Kidney epithelial cell (primary cell): ENCODE data around the gene ATXN1. TPM values are rescaled to one million over a fixed set of nuclear protein-coding genes. Genes with fewer than 3 reads are reported as not detected.

Experiments used
- DNase-seq: peaks from one replicate; pipeline ENCODE4 v3.0.0-alpha.2; 2010; ENCODE audit warnings: low read depth
- H3K27me3 ChIP-seq: 2 replicates; pipeline ENCODE4 v1.6.0; 2011; ENCODE audit warnings: low read length; ENCODE audit not compliant: control insufficient read depth, insufficient read depth
- H3K36me3 ChIP-seq: 2 replicates; pipeline ENCODE4 v1.5.1; 2011; ENCODE audit warnings: low read length; ENCODE audit not compliant: control insufficient read depth, insufficient read depth
- H3K4me3 ChIP-seq: 2 replicates; pipeline ENCODE4 v1.5.1; 2011; ENCODE audit warnings: low read depth, mild to moderate bottlenecking, control low read depth, low read length
- CTCF ChIP-seq: IDR thresholded peaks from 2 replicates; pipeline ENCODE4 v1.5.1; 2011; ENCODE audit warnings: mild to moderate bottlenecking, moderate library complexity, low read length, control low read depth, inconsistent platforms; ENCODE audit not compliant: insufficient read depth, poor library complexity, severe bottlenecking
- total RNA-seq: library from RNA; depleted of rRNA; stranded (reverse); fragments of >200 nt; gene quantifications from 2 replicates; pipeline ENCODE4 v1.2.3, GENCODE V29; 2015

Gene ATXN1
- total RNA-seq, 1 donor from 2014 or later = 12.5 TPM

GRCh38 chr6:16570221-16570553, 191.1 kb downstream of the ATXN1 start:
- no peaks in the 10 kb centered on the region for H3K27me3 ChIP-seq
- H3K36me3 ChIP-seq = no peaks in the 10 kb centered on the region
- H3K4me3 ChIP-seq = no peak overlapping the region
- TF ChIP-seq CTCF = no peak
- DNase-seq = no peak

- H3K4me3 ChIP-seq = no peak overlapping the region
- no peaks in the 10 kb centered on the region for H3K27me3 ChIP-seq
- no peaks in the 10 kb centered on the region for H3K36me3 ChIP-seq
- no peak for DNase-seq
- no peak for TF ChIP-seq CTCF
Observed at GRCh38 chr6:16568128-16568527, 193.1 kb downstream of the ATXN1 start.

GRCh38 chr6:16567071-16567470, 194.2 kb downstream of the ATXN1 start:
- no peak for DNase-seq
- no peaks in the 10 kb centered on the region for H3K27me3 ChIP-seq
- no peak overlapping the region for H3K4me3 ChIP-seq
- no peaks in the 10 kb centered on the region for H3K36me3 ChIP-seq
- no peak for TF ChIP-seq CTCF

GRCh38 chr6:16564436-16564835, 196.8 kb downstream of the ATXN1 start:
- Histone ChIP-seq H3K27me3 (no peaks in the 10 kb centered on the region), H3K4me3 (no peak overlapping the region), H3K36me3 (no peaks in the 10 kb centered on the region)
- no peak for TF ChIP-seq CTCF
- DNase-seq = no peak

- Histone ChIP-seq H3K36me3 (no peaks in the 10 kb centered on the region), H3K27me3 (no peaks in the 10 kb centered on the region), H3K4me3 (no peak overlapping the region)
- TF ChIP-seq CTCF = no peak
- DNase-seq = no peak
Observed at GRCh38 chr6:16563628-16564240, 197.5 kb downstream of the ATXN1 start.

- TF ChIP-seq CTCF = no peak
- Histone ChIP-seq H3K4me3 (no peak overlapping the region), H3K36me3 (no peaks in the 10 kb centered on the region), H3K27me3 (no peaks in the 10 kb centered on the region)
- no peak for DNase-seq
Observed at GRCh38 chr6:16562498-16562897, 198.8 kb downstream of the ATXN1 start.
